ENCODE measurements around the gene SHISA6. TPM values are rescaled to one million over a fixed set of nuclear protein-coding genes. Genes with fewer than 3 reads are reported as not detected.

SHISA6 gene
- polyA plus RNA-seq, 1 donor (not counting 4 experiments of a cell fraction or from before 2014, with no cell fraction given): 2.2 TPM

- H3K4me1 ChIP-seq (ENCODE audit: control insufficient read depth, extremely low read depth, insufficient read depth, low read length): no peaks in the 10 kb centered on the region
- H3K9ac ChIP-seq (ENCODE audit: control insufficient read depth, extremely low read depth, insufficient read depth, low read length): no peak overlapping the region
- no peak overlapping the region for H2AFZ ChIP-seq (ENCODE audit: control insufficient read depth, low read length)
- TF ChIP-seq EZH2 (IDR thresholded peaks at IDR 0.05; ENCODE audit: low read length) (no peak), CTCF (optimal IDR thresholded peaks at IDR 0.05 in 1 of 3, IDR thresholded peaks at IDR 0.05 in 1 of 3, conservative IDR thresholded peaks at IDR 0.05 in 1 of 3; ENCODE audit: extremely low read depth in 1 of 3, insufficient read depth in 2 of 3, low read length in 3 of 3) (no peak)
- no peak overlapping the region for H3K4me3 ChIP-seq (ENCODE audit: control insufficient read depth in 2 of 3, extremely low read depth in 1 of 3, insufficient read depth in 2 of 3, low read depth in 1 of 3, low read length in 3 of 3)
- dilution Hi-C loops (cut with MboI; ENCODE audit: extremely low pct_ligation_motif_present, low sequenced_read_pairs): no loop called here
- no peak overlapping the region for H3K27ac ChIP-seq (ENCODE audit: control insufficient read depth, insufficient read depth, low read length)
- H3K4me2 ChIP-seq (ENCODE audit: control insufficient read depth, extremely low read depth, insufficient read depth, low read depth, low read length): no peak overlapping the region
- no peak for DNase-seq (ENCODE audit: low read depth, low spot score)
- H3K9me3 ChIP-seq (ENCODE audit: control insufficient read depth, low read depth, low read length): no peaks in the 10 kb centered on the region
- no peaks in the 10 kb centered on the region for H3K27me3 ChIP-seq (ENCODE audit: control insufficient read depth, extremely low read depth, insufficient read depth, low read length)
- no peaks in the 10 kb centered on the region for H4K20me1 ChIP-seq (ENCODE audit: control insufficient read depth, extremely low read depth, insufficient read depth, low read length)
- FAIRE-seq: no peak
- no peaks in the 10 kb centered on the region for H3K79me2 ChIP-seq (ENCODE audit: control insufficient read depth, insufficient read depth, low read length)
- no peaks in the 10 kb centered on the region for H3K9me1 ChIP-seq (ENCODE audit: control insufficient read depth, extremely low read depth, insufficient read depth, low read length)
- H3K36me3 ChIP-seq (ENCODE audit: control insufficient read depth in 2 of 2, extremely low read depth in 1 of 2, insufficient read depth in 2 of 2, low read length in 2 of 2): no peaks in the 10 kb centered on the region
Observed at GRCh38 chr17:11298401-11298800, 57.4 kb downstream of the SHISA6 start.

GRCh38 chr17:11300201-11300600 lies 59.2 kb downstream of the SHISA6 start:
- no peak for DNase-seq (ENCODE audit: low read depth, low spot score)
- no peak overlapping the region for H3K4me2 ChIP-seq (ENCODE audit: control insufficient read depth, extremely low read depth, insufficient read depth, low read depth, low read length)
- FAIRE-seq: no peak
- no peaks in the 10 kb centered on the region for H3K36me3 ChIP-seq (ENCODE audit: control insufficient read depth in 2 of 2, extremely low read depth in 1 of 2, insufficient read depth in 2 of 2, low read length in 2 of 2)
- no peak overlapping the region for H3K27ac ChIP-seq (ENCODE audit: control insufficient read depth, insufficient read depth, low read length)
- H3K9me3 ChIP-seq (ENCODE audit: control insufficient read depth, low read depth, low read length): no peaks in the 10 kb centered on the region
- no peak overlapping the region for H2AFZ ChIP-seq (ENCODE audit: control insufficient read depth, low read length)
- dilution Hi-C loops (cut with MboI; ENCODE audit: extremely low pct_ligation_motif_present, low sequenced_read_pairs): no loop called here
- no peaks in the 10 kb centered on the region for H3K27me3 ChIP-seq (ENCODE audit: control insufficient read depth, extremely low read depth, insufficient read depth, low read length)
- no peak overlapping the region for H3K4me3 ChIP-seq (ENCODE audit: control insufficient read depth in 2 of 3, extremely low read depth in 1 of 3, insufficient read depth in 2 of 3, low read depth in 1 of 3, low read length in 3 of 3)
- no peaks in the 10 kb centered on the region for H4K20me1 ChIP-seq (ENCODE audit: control insufficient read depth, extremely low read depth, insufficient read depth, low read length)
- H3K9ac ChIP-seq (ENCODE audit: control insufficient read depth, extremely low read depth, insufficient read depth, low read length): no peak overlapping the region
- no peaks in the 10 kb centered on the region for H3K9me1 ChIP-seq (ENCODE audit: control insufficient read depth, extremely low read depth, insufficient read depth, low read length)
- no peaks in the 10 kb centered on the region for H3K4me1 ChIP-seq (ENCODE audit: control insufficient read depth, extremely low read depth, insufficient read depth, low read length)
- H3K79me2 ChIP-seq (ENCODE audit: control insufficient read depth, insufficient read depth, low read length): no peaks in the 10 kb centered on the region
- TF ChIP-seq EZH2 (IDR thresholded peaks at IDR 0.05; ENCODE audit: low read length): no peak
- no peak for TF ChIP-seq CTCF (optimal IDR thresholded peaks at IDR 0.05 in 1 of 3, IDR thresholded peaks at IDR 0.05 in 1 of 3, conservative IDR thresholded peaks at IDR 0.05 in 1 of 3; ENCODE audit: extremely low read depth in 1 of 3, insufficient read depth in 2 of 3, low read length in 3 of 3)
